Measurements from ENCODE around the gene MAN1A1.

MAN1A1 gene

GRCh38 chr6:119337762-119338161 lies 11.8 kb downstream of the MAN1A1 start:
- H3K9me3 ChIP-seq (ENCODE audit: insufficient read depth, low read length), result no peaks in the 10 kb centered on the region
- H4K20me1 ChIP-seq (ENCODE audit: low read depth, low read length), result no peaks in the 10 kb centered on the region
- H3K27ac ChIP-seq (ENCODE audit: low read depth, low read length), result no peak overlapping the region
- H3K27me3 ChIP-seq (ENCODE audit: low read length), result no peaks in the 10 kb centered on the region
- no peak overlapping the region for H3K4me2 ChIP-seq (ENCODE audit: low read depth, low read length, poor library complexity, severe bottlenecking)
- no peaks in the 10 kb centered on the region for H3K9me2 ChIP-seq (replicated peaks; ENCODE audit: insufficient read depth, low read length)
- TF ChIP-seq EZH2phosphoT487 (conservative IDR thresholded peaks at IDR 0.05; ENCODE audit: low read length) (no peak), CTCF (IDR thresholded peaks at IDR 0.05; ENCODE audit: insufficient read depth, low read length, poor library complexity, severe bottlenecking) (no peak)
- H2AFZ ChIP-seq (ENCODE audit: low read depth, low read length, severe bottlenecking), result no peak overlapping the region
- H3F3A ChIP-seq (ENCODE audit: insufficient read depth), result no peaks in the 10 kb centered on the region
- H3K36me3 ChIP-seq (ENCODE audit: low read length), result no peaks in the 10 kb centered on the region
- H3K79me2 ChIP-seq (ENCODE audit: insufficient read depth, low read length), result no peaks in the 10 kb centered on the region
- H3K4me3 ChIP-seq (ENCODE audit: insufficient read depth, low read length, poor library complexity, severe bottlenecking), result no peak overlapping the region
- H3K9ac ChIP-seq (ENCODE audit: low read length), result no peak overlapping the region

DNA sequence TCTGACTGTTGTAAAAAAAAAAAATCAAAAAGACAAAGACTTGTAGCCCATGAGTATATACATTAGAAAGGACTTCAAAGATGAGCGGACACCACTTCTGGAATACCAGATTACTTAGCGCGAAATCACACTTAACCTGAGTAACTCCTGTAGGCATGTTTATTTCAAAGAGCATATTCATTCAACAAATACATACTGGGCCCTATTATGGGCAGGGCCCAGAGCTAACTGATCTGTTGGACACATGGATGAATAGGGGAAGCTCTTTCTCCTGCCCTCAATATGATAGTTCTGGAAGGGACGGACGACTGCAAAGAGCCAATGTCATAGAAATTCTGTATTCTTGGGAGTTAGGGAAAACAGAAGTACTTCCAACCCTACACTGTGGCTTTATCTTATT lies 12.3 kb downstream of the MAN1A1 start:
- Histone ChIP-seq H3K4me3 (ENCODE audit: insufficient read depth, low read length, poor library complexity, severe bottlenecking) (no peak overlapping the region), H4K20me1 (ENCODE audit: low read depth, low read length) (no peaks in the 10 kb centered on the region), H2AFZ (ENCODE audit: low read depth, low read length, severe bottlenecking) (no peak overlapping the region), H3K27me3 (ENCODE audit: low read length) (no peaks in the 10 kb centered on the region), H3F3A (ENCODE audit: insufficient read depth) (no peaks in the 10 kb centered on the region), H3K27ac (ENCODE audit: low read depth, low read length) (no peak overlapping the region), H3K4me2 (ENCODE audit: low read depth, low read length, poor library complexity, severe bottlenecking) (no peak overlapping the region), H3K9me2 (replicated peaks; ENCODE audit: insufficient read depth, low read length) (no peaks in the 10 kb centered on the region), H3K36me3 (ENCODE audit: low read length) (no peaks in the 10 kb centered on the region), H3K79me2 (ENCODE audit: insufficient read depth, low read length) (no peaks in the 10 kb centered on the region), H3K9me3 (ENCODE audit: insufficient read depth, low read length) (no peaks in the 10 kb centered on the region), H3K9ac (ENCODE audit: low read length) (no peak overlapping the region)
- TF ChIP-seq EZH2phosphoT487 (conservative IDR thresholded peaks at IDR 0.05; ENCODE audit: low read length) (no peak), CTCF (IDR thresholded peaks at IDR 0.05; ENCODE audit: insufficient read depth, low read length, poor library complexity, severe bottlenecking) (no peak)

- H3K27ac ChIP-seq (ENCODE audit: low read depth, low read length), result no peak overlapping the region
- no peaks in the 10 kb centered on the region for H3K27me3 ChIP-seq (ENCODE audit: low read length)
- H3K9me2 ChIP-seq (replicated peaks; ENCODE audit: insufficient read depth, low read length), result no peaks in the 10 kb centered on the region
- H4K20me1 ChIP-seq (ENCODE audit: low read depth, low read length), result no peaks in the 10 kb centered on the region
- no peaks in the 10 kb centered on the region for H3F3A ChIP-seq (ENCODE audit: insufficient read depth)
- no peaks in the 10 kb centered on the region for H3K9me3 ChIP-seq (ENCODE audit: insufficient read depth, low read length)
- H3K79me2 ChIP-seq (ENCODE audit: insufficient read depth, low read length), result no peaks in the 10 kb centered on the region
- H3K9ac ChIP-seq (ENCODE audit: low read length), result no peak overlapping the region
- no peaks in the 10 kb centered on the region for H3K36me3 ChIP-seq (ENCODE audit: low read length)
- no peak overlapping the region for H2AFZ ChIP-seq (ENCODE audit: low read depth, low read length, severe bottlenecking)
- H3K4me3 ChIP-seq (ENCODE audit: insufficient read depth, low read length, poor library complexity, severe bottlenecking), result no peak overlapping the region
- H3K4me2 ChIP-seq (ENCODE audit: low read depth, low read length, poor library complexity, severe bottlenecking), result no peak overlapping the region
- no peak for TF ChIP-seq CTCF (IDR thresholded peaks at IDR 0.05; ENCODE audit: insufficient read depth, low read length, poor library complexity, severe bottlenecking)
- no peak for TF ChIP-seq EZH2phosphoT487 (conservative IDR thresholded peaks at IDR 0.05; ENCODE audit: low read length)
Measured at GRCh38 chr6:119334535-119335264, 14.9 kb downstream of the MAN1A1 start.

Measured in SU-DHL-6 (cell line).